ENCODE measurements around the gene BCAS1. TPM values are rescaled to one million over a fixed set of nuclear protein-coding genes. Genes with fewer than 3 reads are reported as not detected.

Gene BCAS1
- total and polyA plus RNA-seq, 10 of the 15 experiments (the other 5 are each of a cell fraction or from before 2014, with no cell fraction given): 0.21 to 1.4 (median 0.55) TPM

DNA sequence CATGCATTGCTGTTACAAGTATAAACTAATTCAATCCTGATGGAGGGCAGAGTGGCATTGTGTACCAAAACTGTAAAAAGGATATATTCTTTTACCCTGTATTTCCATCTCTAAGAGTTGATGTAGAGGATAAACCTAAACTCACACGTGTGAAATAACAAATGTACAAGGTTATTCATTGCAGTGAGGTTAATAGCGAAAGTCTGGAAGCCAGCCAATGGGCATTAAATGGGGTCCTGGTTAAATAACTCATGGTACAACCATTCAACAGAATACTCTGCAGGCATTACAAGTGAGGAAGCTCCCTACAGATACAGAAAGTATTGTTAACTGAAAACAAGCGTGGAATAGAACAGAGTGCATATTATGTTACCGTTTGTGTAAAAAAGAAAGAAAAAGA is 56.9 kb downstream of the BCAS1 start:
- H3K27ac ChIP-seq (ENCODE audit: control insufficient read depth, insufficient read depth): no peak overlapping the region
- CTCF ChIA-PET: no interaction called here
- no peak for FAIRE-seq
- H3K27me3 ChIP-seq (replicated peaks in 1 of 2; ENCODE audit: control insufficient read depth in 2 of 2, insufficient read depth in 2 of 2, low read length in 1 of 2): no peaks in the 10 kb centered on the region
- 94% methylated on average over 4 of the region's 4 CpGs for WGBS (ENCODE audit: insufficient coverage, insufficient replicate concordance, low lambda C conversion rate, missing lambda C conversion rate)
- no peak overlapping the region for H3K9ac ChIP-seq (ENCODE audit: control insufficient read depth, insufficient read depth, low read length)
- in situ Hi-C loops (cut with MboI) (no loop called here), intact Hi-C loops (cut with micrococcal nuclease; ENCODE audit: unreplicated experiment) (no loop called here)
- no peaks in the 10 kb centered on the region for H3K36me3 ChIP-seq (ENCODE audit: control insufficient read depth in 2 of 2, insufficient read depth in 2 of 2, low read length in 1 of 2)
- H3K4me2 ChIP-seq (ENCODE audit: control insufficient read depth, insufficient read depth): no peak overlapping the region
- no peak for DNase-seq (ENCODE audit: low read depth, low spot score)
- RAD21 ChIA-PET (ENCODE audit: unreplicated experiment): no interaction called here
- TF ChIP-seq, protein P1, sequence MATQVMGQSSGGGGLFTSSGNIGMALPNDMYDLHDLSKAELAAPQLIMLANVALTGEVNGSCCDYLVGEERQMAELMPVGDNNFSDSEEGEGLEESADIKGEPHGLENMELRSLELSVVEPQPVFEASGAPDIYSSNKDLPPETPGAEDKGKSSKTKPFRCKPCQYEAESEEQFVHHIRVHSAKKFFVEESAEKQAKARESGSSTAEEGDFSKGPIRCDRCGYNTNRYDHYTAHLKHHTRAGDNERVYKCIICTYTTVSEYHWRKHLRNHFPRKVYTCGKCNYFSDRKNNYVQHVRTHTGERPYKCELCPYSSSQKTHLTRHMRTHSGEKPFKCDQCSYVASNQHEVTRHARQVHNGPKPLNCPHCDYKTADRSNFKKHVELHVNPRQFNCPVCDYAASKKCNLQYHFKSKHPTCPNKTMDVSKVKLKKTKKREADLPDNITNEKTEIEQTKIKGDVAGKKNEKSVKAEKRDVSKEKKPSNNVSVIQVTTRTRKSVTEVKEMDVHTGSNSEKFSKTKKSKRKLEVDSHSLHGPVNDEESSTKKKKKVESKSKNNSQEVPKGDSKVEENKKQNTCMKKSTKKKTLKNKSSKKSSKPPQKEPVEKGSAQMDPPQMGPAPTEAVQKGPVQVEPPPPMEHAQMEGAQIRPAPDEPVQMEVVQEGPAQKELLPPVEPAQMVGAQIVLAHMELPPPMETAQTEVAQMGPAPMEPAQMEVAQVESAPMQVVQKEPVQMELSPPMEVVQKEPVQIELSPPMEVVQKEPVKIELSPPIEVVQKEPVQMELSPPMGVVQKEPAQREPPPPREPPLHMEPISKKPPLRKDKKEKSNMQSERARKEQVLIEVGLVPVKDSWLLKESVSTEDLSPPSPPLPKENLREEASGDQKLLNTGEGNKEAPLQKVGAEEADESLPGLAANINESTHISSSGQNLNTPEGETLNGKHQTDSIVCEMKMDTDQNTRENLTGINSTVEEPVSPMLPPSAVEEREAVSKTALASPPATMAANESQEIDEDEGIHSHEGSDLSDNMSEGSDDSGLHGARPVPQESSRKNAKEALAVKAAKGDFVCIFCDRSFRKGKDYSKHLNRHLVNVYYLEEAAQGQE (IDR thresholded peaks at IDR 0.05; ENCODE audit: low read depth, low read length): no peak
- TF ChIP-seq SPI1 (IDR thresholded peaks at IDR 0.05; ENCODE audit: borderline replicate concordance, insufficient read depth, low read depth, low read length) (no peak), NFXL1 (IDR thresholded peaks at IDR 0.05; ENCODE audit: borderline replicate concordance) (peak; percentile 86; the same call in 1 of the 2 replicates)
- POLR2A ChIA-PET: no interaction called here
- H3K4me3 ChIP-seq: no peak overlapping the region
- BruUV-seq (replicated peaks): no TSS peak
- no peaks in the 10 kb centered on the region for H3K79me2 ChIP-seq (ENCODE audit: control insufficient read depth, insufficient read depth, low read length)
- SMC1A ChIA-PET (ENCODE audit: uncharacterized antibody, unreplicated experiment): interaction anchor here (1.4 kb wide), 1 partner anchor 73 kb away, joined by 3 read pairs; no protein-coding TSS in a partner anchor
- no peak for ATAC-seq
- H3K9me3 ChIP-seq (replicated peaks; ENCODE audit: control insufficient read depth, insufficient read depth, low read length): no peaks in the 10 kb centered on the region
- H4K20me1 ChIP-seq (ENCODE audit: control insufficient read depth, insufficient read depth): no peaks in the 10 kb centered on the region
- H2AFZ ChIP-seq (ENCODE audit: control insufficient read depth, low read depth, low read length): no peak overlapping the region
- H3K4me1 ChIP-seq (ENCODE audit: control insufficient read depth, insufficient read depth, low read length): peaks cover 27% of the 10 kb centered on the region

DNA sequence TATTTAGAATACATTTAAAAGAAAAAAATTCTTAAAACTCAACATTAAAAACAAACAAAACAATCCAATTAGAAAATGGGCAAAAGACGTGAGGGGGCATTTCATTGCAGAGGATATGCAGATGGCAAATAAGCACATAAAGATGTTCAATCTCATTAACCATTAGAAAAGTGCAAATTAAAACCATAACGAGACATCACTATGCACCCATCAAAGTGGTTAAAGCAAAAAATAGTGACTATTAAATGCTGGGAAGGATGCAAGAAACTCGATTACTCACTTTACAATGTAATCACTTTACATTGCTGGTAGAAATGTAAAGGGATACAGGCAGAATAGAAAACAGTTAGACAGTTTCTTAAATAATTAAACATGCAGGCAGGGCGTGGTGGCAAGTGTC is 59.0 kb downstream of the BCAS1 start:
- H2AFZ ChIP-seq (ENCODE audit: control insufficient read depth, low read depth, low read length): no peak overlapping the region
- peaks cover 8% of the 10 kb centered on the region; the same call in 1 of the 2 replicates for H3K4me1 ChIP-seq (ENCODE audit: control insufficient read depth, insufficient read depth, low read length)
- RAD21 ChIA-PET (ENCODE audit: unreplicated experiment): no interaction called here
- POLR2A ChIA-PET: no interaction called here
- SMC1A ChIA-PET (ENCODE audit: uncharacterized antibody, unreplicated experiment): no interaction called here
- H3K27ac ChIP-seq (ENCODE audit: control insufficient read depth, insufficient read depth): no peak overlapping the region
- no peaks in the 10 kb centered on the region for H4K20me1 ChIP-seq (ENCODE audit: control insufficient read depth, insufficient read depth)
- FAIRE-seq (no peak), ATAC-seq (no peak), DNase-seq (ENCODE audit: low read depth, low spot score) (no peak)
- no peaks in the 10 kb centered on the region for H3K79me2 ChIP-seq (ENCODE audit: control insufficient read depth, insufficient read depth, low read length)
- in situ Hi-C loops (cut with MboI): no loop called here
- H3K36me3 ChIP-seq (ENCODE audit: control insufficient read depth in 2 of 2, insufficient read depth in 2 of 2, low read length in 1 of 2): no peaks in the 10 kb centered on the region
- CTCF ChIA-PET: no interaction called here
- no TSS peak for BruUV-seq (replicated peaks)
- no peak overlapping the region for H3K4me3 ChIP-seq
- WGBS (ENCODE audit: insufficient coverage, insufficient replicate concordance, low lambda C conversion rate, missing lambda C conversion rate): 69% methylated on average over 4 of the region's 4 CpGs
- no peak overlapping the region for H3K4me2 ChIP-seq (ENCODE audit: control insufficient read depth, insufficient read depth)
- no peaks in the 10 kb centered on the region; the same call in 2 of the 3 replicates for H3K9me3 ChIP-seq (replicated peaks; ENCODE audit: control insufficient read depth, insufficient read depth, low read length)
- intact Hi-C loops (cut with micrococcal nuclease; ENCODE audit: unreplicated experiment): no loop called here
- H3K27me3 ChIP-seq (replicated peaks in 1 of 2; ENCODE audit: control insufficient read depth in 2 of 2, insufficient read depth in 2 of 2, low read length in 1 of 2): no peaks in the 10 kb centered on the region
- no peak overlapping the region for H3K9ac ChIP-seq (ENCODE audit: control insufficient read depth, insufficient read depth, low read length)
- TF ChIP-seq MYB (IDR thresholded peaks at IDR 0.05; ENCODE audit: borderline replicate concordance, low read depth, low read length): no peak
- TF ChIP-seq SPI1 (IDR thresholded peaks at IDR 0.05; ENCODE audit: borderline replicate concordance, insufficient read depth, low read depth, low read length): no peak
- no peak for TF ChIP-seq SIX5 (IDR thresholded peaks at IDR 0.05; ENCODE audit: low read depth, low read length, severe bottlenecking)
- TF ChIP-seq CHD1 (IDR thresholded peaks at IDR 0.05; ENCODE audit: low read depth, low read length): no peak
- TF ChIP-seq EGR1 (IDR thresholded peaks at IDR 0.05; ENCODE audit: borderline replicate concordance in 1 of 2, low read depth in 2 of 2, low read length in 2 of 2): no peak
- no peak for TF ChIP-seq HDGF (IDR thresholded peaks at IDR 0.05)
- TF ChIP-seq ETV6 (conservative IDR thresholded peaks at IDR 0.05 in 1 of 2, IDR thresholded peaks at IDR 0.05 in 1 of 2; ENCODE audit: borderline replicate concordance in 1 of 2, low read depth in 1 of 2): peak in 1 of 2 experiments; percentile 51; a peak in 1 of 4 replicates
- TF ChIP-seq EP300 (IDR thresholded peaks at IDR 0.05; ENCODE audit: borderline replicate concordance in 1 of 2, control insufficient read depth in 1 of 2, low read depth in 2 of 2, low read length in 2 of 2): no peak
- no peak for TF ChIP-seq HCFC1 (IDR thresholded peaks at IDR 0.05; ENCODE audit: low read length)
- peak; percentile 78; the same call in 1 of the 2 replicates for TF ChIP-seq NFXL1 (IDR thresholded peaks at IDR 0.05; ENCODE audit: borderline replicate concordance)
- TF ChIP-seq TBL1XR1 (IDR thresholded peaks at IDR 0.05; ENCODE audit: low read depth, low read length): no peak
